NT2/D1 (cell line): ENCODE results near the gene TRIM9.

ENCODE experiments used
- SUZ12 ChIP-seq: IDR thresholded peaks from 2 replicates; pipeline ENCODE4 v1.6.1; 2011; ENCODE audit not compliant: insufficient read length, insufficient read depth; ENCODE audit errors: extremely low read depth
- ZNF274 ChIP-seq: IDR thresholded peaks from 2 replicates; pipeline ENCODE4 v1.6.1; 2011; ENCODE audit warnings: mild to moderate bottlenecking, low read depth, low read length

DNA sequence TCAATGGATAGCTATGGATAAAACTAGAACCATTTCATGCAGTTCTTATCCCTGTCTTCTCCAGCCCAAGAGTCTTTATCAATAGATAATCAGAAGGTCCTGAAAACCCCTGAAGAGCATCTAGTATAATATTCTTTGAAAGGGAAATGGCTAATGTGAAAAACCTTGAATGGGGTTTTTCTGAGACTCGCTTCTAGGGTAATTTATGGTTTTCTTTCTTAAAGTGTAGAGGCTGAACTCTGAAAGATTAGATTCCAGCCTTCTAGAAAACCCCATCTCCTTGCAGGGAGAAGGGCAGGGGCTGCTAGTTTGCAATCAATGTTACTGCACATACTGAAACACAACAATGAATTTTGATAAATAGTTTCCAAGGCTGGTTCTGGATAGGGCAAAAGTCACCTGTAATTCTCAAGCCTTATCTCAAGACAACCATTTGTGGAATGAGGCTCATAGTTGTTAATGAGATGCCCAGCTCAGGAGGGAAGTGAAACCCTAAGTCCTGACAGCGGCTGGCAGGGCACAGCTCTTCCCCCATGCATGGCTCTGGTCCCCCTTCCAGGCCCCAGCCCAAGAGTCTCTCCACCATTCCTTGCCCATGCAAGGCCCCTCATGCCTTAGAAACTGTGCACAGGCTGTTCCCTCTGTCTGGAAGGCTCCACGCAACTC lies 116.9 kb downstream of the TRIM9 start:
- TF ChIP-seq ZNF274 (no peak), SUZ12 (no peak)
